IPS-11a (cell line): ENCODE data around the gene LIPN.

Experiments used
- H3K4me3 ChIP-seq: one replicate; pipeline ENCODE4 v1.5.1; 2013; ENCODE audit warnings: low read depth, low read length, control low read depth

The LIPN gene

GRCh38 chr10:88783724-88784123, 23.9 kb downstream of the LIPN start:
- no peak overlapping the region for H3K4me3 ChIP-seq

DNA sequence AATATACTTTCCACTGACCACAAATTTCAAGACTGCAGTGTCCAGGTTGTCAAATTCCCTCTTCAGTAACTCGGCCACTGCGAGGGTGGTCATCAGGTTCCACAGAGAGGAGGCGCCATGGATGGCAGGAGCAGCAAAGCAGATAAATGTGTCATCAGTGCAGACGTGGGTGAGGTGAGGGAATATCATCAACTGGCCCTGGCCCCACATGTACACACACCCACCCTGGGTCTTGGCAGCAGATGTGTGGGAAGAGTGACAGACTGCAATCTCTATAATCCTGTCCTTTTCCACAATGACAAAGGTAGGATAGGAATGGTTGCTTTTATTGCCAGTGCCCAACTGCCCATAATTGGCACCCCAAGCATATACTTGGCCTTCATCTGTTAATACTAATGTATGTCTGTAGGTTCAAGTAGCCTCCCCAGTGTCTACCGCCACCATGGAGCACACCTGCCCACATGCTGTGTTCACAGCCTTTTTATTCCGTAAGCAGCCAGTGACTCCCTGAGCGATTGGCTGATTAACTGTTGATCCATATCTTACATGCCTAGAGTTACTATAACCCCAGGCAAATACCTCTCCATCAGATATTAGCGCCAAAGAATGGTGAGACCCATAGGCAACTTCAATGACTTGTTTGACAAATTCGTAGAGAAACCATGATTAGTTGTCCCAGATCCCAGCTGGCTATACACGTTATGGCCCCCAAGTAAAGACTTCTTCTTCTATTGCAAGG, 26.4 kb downstream of the LIPN start:
- no peak overlapping the region for H3K4me3 ChIP-seq

DNA sequence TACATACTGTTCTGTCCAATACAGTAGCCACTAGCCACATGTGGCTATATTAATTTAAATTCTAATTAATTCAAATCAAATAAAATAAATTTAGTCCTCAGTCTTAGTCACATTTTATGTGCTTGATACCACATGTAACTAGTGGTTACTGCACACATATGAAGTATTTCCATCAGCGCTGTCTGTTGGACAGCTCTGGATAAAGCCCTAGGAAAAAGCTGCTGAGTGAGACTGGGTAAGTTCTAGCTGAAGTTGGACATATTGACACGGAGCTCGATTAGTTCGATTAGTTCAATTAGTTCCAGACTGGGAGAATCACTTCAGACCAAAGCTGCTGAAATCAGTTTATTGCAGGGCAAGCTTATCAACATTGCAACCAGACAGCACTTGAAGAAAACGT, 27.6 kb downstream of the LIPN start:
- no peak overlapping the region for H3K4me3 ChIP-seq

GRCh38 chr10:88788924-88789323, 29.1 kb downstream of the LIPN start:
- no peak overlapping the region for H3K4me3 ChIP-seq

GRCh38 chr10:88791924-88792323, 32.1 kb downstream of the LIPN start:
- H3K4me3 ChIP-seq = no peak overlapping the region

DNA sequence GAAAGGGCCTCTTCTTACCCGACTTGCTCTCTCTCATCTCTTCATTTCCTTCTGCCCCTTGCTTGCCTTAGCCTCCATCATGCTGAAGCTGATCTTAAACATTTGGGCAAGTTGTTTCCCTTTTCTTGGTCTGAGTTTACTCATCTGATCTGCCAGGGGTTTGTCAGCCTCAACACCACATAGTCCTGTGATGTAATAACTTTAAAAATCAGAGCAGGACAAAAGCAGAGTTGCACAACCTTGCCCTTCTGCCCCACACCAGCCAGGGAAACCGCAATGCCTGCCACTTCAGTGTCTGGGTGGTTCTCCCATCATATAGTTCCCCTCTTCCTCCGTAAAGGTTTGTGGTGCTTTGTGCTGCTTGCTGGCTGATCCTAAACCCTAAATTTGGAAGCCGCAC, 32.8 kb downstream of the LIPN start:
- H3K4me3 ChIP-seq = no peak overlapping the region

DNA sequence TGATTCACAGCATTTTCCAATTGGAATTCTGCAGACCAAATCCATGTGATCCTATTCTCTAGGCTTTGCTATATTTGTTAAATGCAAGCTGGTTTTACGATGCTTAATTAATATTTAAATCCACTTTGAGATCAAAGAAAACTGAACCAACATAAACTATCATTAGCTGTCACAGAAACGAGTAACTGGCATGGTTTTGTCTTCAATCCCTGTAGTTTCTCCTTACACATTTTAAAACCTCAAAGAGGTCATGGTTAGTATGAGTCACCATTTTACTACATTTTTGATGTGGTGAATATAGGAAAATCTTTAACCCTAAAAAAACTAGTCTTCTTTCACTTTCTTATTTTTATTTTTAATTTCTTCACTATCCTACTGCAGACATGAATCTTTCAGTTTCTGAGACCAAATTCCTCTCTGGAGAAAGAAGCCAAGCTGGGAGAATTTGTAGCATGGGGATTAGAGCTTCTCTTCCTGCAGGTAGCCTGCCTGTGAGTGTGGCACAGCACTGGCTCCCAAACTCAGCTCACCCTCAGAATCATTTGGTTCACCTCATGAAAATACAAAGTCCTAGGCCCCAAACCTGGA, 34.0 kb downstream of the LIPN start:
- H3K4me3 ChIP-seq = no peak overlapping the region

DNA sequence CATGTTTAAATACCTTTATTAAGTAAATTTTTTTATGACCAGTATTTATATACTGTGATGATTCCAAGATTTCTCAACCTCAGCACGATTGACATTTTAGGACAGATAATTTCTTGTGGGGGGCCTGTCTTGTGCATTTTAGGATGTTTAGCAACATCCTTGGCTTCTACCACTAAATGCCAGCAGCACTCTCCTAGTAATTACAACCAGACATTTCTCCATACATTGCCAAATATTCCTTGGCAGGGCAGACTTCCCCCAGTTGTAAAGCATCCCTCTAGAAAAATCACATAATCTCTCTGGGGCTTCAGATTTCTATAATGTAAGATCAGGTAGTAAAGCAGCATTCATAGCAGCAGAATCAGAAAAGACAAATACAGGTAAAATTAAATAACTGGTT, 34.9 kb downstream of the LIPN start:
- no peak overlapping the region for H3K4me3 ChIP-seq

- H3K4me3 ChIP-seq = no peak overlapping the region
Measured at GRCh38 chr10:88800152-88801125, 40.6 kb downstream of the LIPN start.

GRCh38 chr10:88802523-88803285, 42.9 kb downstream of the LIPN start, which contains the start of gene LIPM:
Gene LIPM, plus strand, starts transcription at chr10:88802730. Its CDS starts 167 bp downstream, at chr10:88802897.
- no peak within 1 kb of the TSS for H3K4me3 ChIP-seq

- no peak overlapping the region for H3K4me3 ChIP-seq
Measured at GRCh38 chr10:88803641-88804040, 43.8 kb downstream of the LIPN start.

DNA sequence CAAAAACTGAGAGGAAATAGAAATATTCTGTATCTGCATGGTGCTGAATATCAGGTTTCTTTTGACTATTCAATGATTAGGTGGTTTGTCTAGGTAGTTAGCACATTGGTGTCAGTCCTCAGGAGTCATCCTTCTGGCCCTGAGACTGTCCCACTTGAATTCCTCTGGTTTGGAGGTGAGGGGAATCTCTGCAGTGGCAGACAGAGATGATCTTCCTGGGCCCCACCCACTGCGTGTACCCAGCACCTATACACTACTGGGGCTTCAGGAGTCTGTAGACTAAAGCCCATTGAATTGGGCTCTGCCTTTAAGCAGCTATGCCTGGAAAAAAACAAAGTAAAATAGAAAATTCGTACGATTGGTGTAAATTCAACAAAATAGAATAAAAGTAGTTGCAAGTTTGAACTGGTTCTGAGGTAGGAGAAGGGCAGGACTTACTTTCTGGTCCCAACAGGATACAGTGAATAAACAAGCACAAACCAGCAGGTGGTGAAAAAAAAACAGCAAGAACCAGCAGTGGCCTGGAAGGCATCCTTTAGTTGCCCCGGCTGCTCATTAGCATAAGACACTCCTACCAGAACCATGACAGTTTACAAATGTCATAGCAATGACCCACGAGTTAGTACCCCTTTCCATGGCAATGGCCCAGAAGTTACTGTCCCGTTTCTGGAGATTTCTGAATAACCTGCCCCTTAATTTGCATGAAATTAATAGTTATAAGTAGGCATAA, 44.4 kb downstream of the LIPN start:
- no peak overlapping the region for H3K4me3 ChIP-seq

- H3K4me3 ChIP-seq = no peak overlapping the region
Measured at GRCh38 chr10:88805361-88805760, 45.5 kb downstream of the LIPN start.

- no peak overlapping the region for H3K4me3 ChIP-seq
Measured at GRCh38 chr10:88805924-88806323, 46.1 kb downstream of the LIPN start.

DNA sequence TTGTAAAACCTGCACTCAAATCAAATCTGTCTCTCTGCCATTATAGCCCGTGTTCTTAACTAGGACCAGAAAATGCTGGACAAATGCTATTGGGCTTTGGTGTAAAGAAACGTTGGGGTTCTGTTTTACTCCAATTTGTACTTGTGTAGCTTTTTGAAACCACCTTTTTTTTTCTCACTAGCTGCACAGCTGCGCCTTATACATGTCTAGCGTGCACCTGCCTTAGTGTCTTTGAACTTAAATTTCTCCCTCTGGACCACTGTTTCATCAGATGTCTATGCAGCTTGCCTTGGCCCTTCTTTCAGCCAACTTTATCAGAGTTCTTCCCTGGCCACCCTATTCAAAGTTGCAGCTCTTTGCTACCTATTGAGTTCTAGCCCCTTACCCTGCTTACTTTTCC, 49.8 kb downstream of the LIPN start:
- no peak overlapping the region for H3K4me3 ChIP-seq

GRCh38 chr10:88810196-88810961, 50.6 kb downstream of the LIPN start:
- H3K4me3 ChIP-seq = no peak overlapping the region

GRCh38 chr10:88813200-88813599, 53.4 kb downstream of the LIPN start:
- no peak overlapping the region for H3K4me3 ChIP-seq

DNA sequence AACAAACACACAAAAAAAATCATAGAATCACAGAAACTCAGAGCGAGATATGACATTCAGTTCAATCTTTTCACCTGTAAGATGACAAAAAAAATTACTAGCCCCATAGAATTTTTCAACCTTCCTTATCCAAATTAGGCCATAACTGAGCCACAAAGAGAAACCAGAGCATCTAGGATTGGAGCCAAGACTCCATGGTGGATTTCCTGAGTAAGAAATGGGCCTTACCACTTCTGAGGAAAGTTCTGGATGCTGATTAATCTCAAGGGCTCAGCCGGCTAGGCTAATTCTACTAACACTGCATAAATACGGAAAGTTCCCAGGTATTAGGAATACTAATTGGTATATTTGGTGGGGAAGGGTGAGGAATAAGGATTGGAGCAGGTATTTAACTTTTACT, 59.5 kb downstream of the LIPN start:
- H3K4me3 ChIP-seq = no peak overlapping the region

- no peak overlapping the region for H3K4me3 ChIP-seq
Measured at GRCh38 chr10:88820748-88821401, 61.1 kb downstream of the LIPN start.
